Hepatocyte (in vitro differentiated cells): Measurements from ENCODE around the gene CCDC78. TPM values are rescaled to one million over a fixed set of nuclear protein-coding genes. Genes with fewer than 3 reads are reported as not detected.

Experiments
- DNase-seq: peaks from one replicate; pipeline ENCODE4 v3.0.0-alpha.2; 2016; ENCODE audit warnings: low spot score
- H2AFZ ChIP-seq: fragments of 200-600 bp; sonication (generic); 2 replicates; pipeline ENCODE4 v1.6.0; 2016; ENCODE audit warnings: antibody characterized with exemption, mild to moderate bottlenecking
- H3K27ac ChIP-seq: fragments of 200-600 bp; sonication (generic); 2 replicates; pipeline ENCODE4 v1.5.1; 2016; ENCODE audit warnings: mild to moderate bottlenecking
- H3K27me3 ChIP-seq: fragments of 200-600 bp; sonication (generic); 2 replicates; pipeline ENCODE4 v1.6.1; 2016
- H3K36me3 ChIP-seq: fragments of 200-600 bp; sonication (generic); replicated peaks from 2 replicates; pipeline ENCODE4 v1.5.1; 2016; ENCODE audit warnings: low read depth; ENCODE audit not compliant: insufficient read depth
- H3K4me1 ChIP-seq: fragments of 200-600 bp; sonication (generic); 2 replicates; pipeline ENCODE4 v1.5.1; 2016; ENCODE audit warnings: mild to moderate bottlenecking, moderate library complexity; ENCODE audit not compliant: insufficient read depth
- H3K4me2 ChIP-seq: fragments of 200-600 bp; sonication (generic); 2 replicates; pipeline ENCODE4 v1.6.0; 2016
- H3K4me3 ChIP-seq: fragments of 200-600 bp; sonication (generic); 2 replicates; pipeline ENCODE4 v1.5.1; 2016; ENCODE audit warnings: mild to moderate bottlenecking
- H3K79me2 ChIP-seq: fragments of 200-600 bp; sonication (generic); 2 replicates; pipeline ENCODE4 v1.6.0; 2017; ENCODE audit warnings: mild to moderate bottlenecking
- H3K9me2 ChIP-seq: fragments of 200-600 bp; sonication (generic); replicated peaks from 2 replicates; pipeline ENCODE4 v1.6.0; 2017; ENCODE audit warnings: mild to moderate bottlenecking; ENCODE audit not compliant: insufficient read depth
- H3K9me3 ChIP-seq: fragments of 200-600 bp; sonication (generic); 2 replicates; pipeline ENCODE4 v1.5.1; 2016; ENCODE audit warnings: low read depth, mild to moderate bottlenecking
- H4K20me1 ChIP-seq: fragments of 200-600 bp; sonication (generic); 2 replicates; pipeline ENCODE4 v1.6.0; 2016; ENCODE audit warnings: mild to moderate bottlenecking; ENCODE audit not compliant: insufficient read depth, poor library complexity, severe bottlenecking
- CTCF ChIP-seq: fragments of 200-600 bp; sonication (generic); IDR thresholded peaks from 2 replicates; pipeline ENCODE4 v1.5.1; 2016; ENCODE audit warnings: antibody characterized with exemption, mild to moderate bottlenecking; ENCODE audit not compliant: poor library complexity
- EZH2 ChIP-seq: fragments of 200-600 bp; sonication (generic); IDR thresholded peaks from 2 replicates; pipeline ENCODE4 v1.6.1; 2016; ENCODE audit warnings: antibody characterized with exemption, mild to moderate bottlenecking, borderline replicate concordance
- EZH2phosphoT487 ChIP-seq: fragments of 200-600 bp; sonication (generic); IDR thresholded peaks from one replicate; pipeline ENCODE4 v1.6.1; 2018; ENCODE audit warnings: antibody characterized with exemption, mild to moderate bottlenecking, low read depth, moderate library complexity; ENCODE audit not compliant: unreplicated experiment, severe bottlenecking
- WGBS: methylation state at CpG from one replicate; pipeline ENCODE4 v1.1.6; 2016; ENCODE audit warnings: low lambda C conversion rate; ENCODE audit errors: missing lambda C conversion rate; 5-methylcytosine and 5-hydroxymethylcytosine counted together
- polyA plus RNA-seq: library from polyadenylated mRNA; unstranded; fragments of >200 nt; fragmentation: Nextera tagmentation; extraction: Ambion mirVana; gene quantifications from 2 replicates; pipeline ENCODE4 v1.2.1, GENCODE V29; 2016
- total RNA-seq: library from RNA; depleted of rRNA; stranded (reverse); fragments of >200 nt; gene quantifications from 2 replicates; pipeline ENCODE4 v1.2.3, GENCODE V29; 2014

The CCDC78 gene
- total and polyA plus RNA-seq, 2 experiments from 2014 or later, result 2.2 to 6.8 TPM

- no peak overlapping the region for H3K4me3 ChIP-seq
- no peaks in the 10 kb centered on the region for H3K36me3 ChIP-seq
- peaks cover 11% of the 10 kb centered on the region for H4K20me1 ChIP-seq
- H3K4me1 ChIP-seq, result peaks cover 14% of the 10 kb centered on the region
- TF ChIP-seq CTCF, result no peak
- no peak for TF ChIP-seq EZH2phosphoT487
- no peak for TF ChIP-seq EZH2
- no peaks in the 10 kb centered on the region for H3K79me2 ChIP-seq
- H3K27ac ChIP-seq, result peak overlapping the region; percentile 96
- no peaks in the 10 kb centered on the region for H3K9me3 ChIP-seq
- no peak overlapping the region for H2AFZ ChIP-seq
- WGBS, result 96% methylated on average over 37 of the region's 51 CpGs
- no peaks in the 10 kb centered on the region for H3K9me2 ChIP-seq
- DNase-seq, result no peak
- H3K4me2 ChIP-seq, result peak overlapping the region; percentile 100
- peaks cover 4% of the 10 kb centered on the region for H3K27me3 ChIP-seq
These were observed 4.3 kb downstream of the CCDC78 start for GRCh38 chr16:721765-722540.

- no peak for TF ChIP-seq EZH2phosphoT487
- no peak for TF ChIP-seq EZH2
- no peak for TF ChIP-seq CTCF
- peak; percentile 94 for DNase-seq
- H2AFZ ChIP-seq, result peak within 1 kb of the TSS; percentile 97
These were observed 5.1 kb downstream of the CCDC78 start, which contains the start of gene ANTKMT for GRCh38 chr16:720990-721764. TSS of gene ANTKMT (plus strand) at chr16:721146. CDS start at chr16:721275, 129 bp downstream.

GRCh38 chr16:720447-720989, 5.7 kb downstream of the CCDC78 start:
- Histone ChIP-seq H4K20me1 (peaks cover 11% of the 10 kb centered on the region), H3K9me2 (no peaks in the 10 kb centered on the region), H3K4me3 (peak overlapping the region; percentile 98), H3K27ac (peak overlapping the region; percentile 96), H3K36me3 (no peaks in the 10 kb centered on the region), H3K79me2 (no peaks in the 10 kb centered on the region), H3K9me3 (no peaks in the 10 kb centered on the region), H3K4me1 (peaks cover 19% of the 10 kb centered on the region), H3K27me3 (peaks cover 12% of the 10 kb centered on the region), H3K4me2 (peak overlapping the region; percentile 100), H2AFZ (peak overlapping the region; percentile 97)
- 2% methylated on average over 37 of the region's 38 CpGs for WGBS
- peak; percentile 73 for DNase-seq
- no peak for TF ChIP-seq EZH2
- no peak for TF ChIP-seq EZH2phosphoT487
- TF ChIP-seq CTCF, result no peak

More at GRCh38 chr16:720990-721764, 5.1 kb downstream of the CCDC78 start, which contains the start of gene ANTKMT:
- peak within 1 kb of the TSS; percentile 98 for H3K4me3 ChIP-seq
- 14% methylated on average over 78 of the region's 106 CpGs for WGBS
- H3K4me1 ChIP-seq, result peaks cover 14% of the 10 kb centered on the region
- no peaks in the 10 kb centered on the region for H3K36me3 ChIP-seq
- peak within 1 kb of the TSS; percentile 96 for H3K27ac ChIP-seq
- no peaks in the 10 kb centered on the region for H3K9me2 ChIP-seq
- H4K20me1 ChIP-seq, result peaks cover 11% of the 10 kb centered on the region
- H3K9me3 ChIP-seq, result no peaks in the 10 kb centered on the region
- H3K27me3 ChIP-seq, result peaks cover 8% of the 10 kb centered on the region
- no peaks in the 10 kb centered on the region for H3K79me2 ChIP-seq
- H3K4me2 ChIP-seq, result peak within 1 kb of the TSS; percentile 100
